ENCODE results near the gene ASCL2. TPM values are rescaled to one million over a fixed set of nuclear protein-coding genes. Genes with fewer than 3 reads are reported as not detected.

The ASCL2 gene
- total and polyA plus RNA-seq, 2 experiments from 2014 or later: 5.6 to 7.9 TPM

DNA sequence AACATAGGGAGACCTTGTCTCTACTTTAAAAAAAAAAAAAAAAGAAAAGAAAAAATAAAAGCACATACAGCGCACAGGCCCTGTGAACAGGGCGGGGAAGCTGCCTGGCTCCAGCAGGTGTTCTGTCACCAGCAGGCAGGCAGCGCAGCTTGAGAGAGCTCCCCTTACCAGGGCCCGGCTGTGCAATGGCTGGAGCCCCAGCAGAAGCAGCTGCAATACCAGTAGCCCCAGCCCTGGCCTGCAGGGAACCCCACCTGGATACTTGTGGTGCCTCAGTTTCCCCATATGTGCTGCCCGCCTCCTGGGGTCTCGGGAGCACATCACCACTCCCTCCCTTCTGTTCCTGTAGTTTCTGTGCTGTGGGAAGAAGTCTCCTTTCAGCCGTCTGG is 43.7 kb upstream of the ASCL2 start:
- H3K4me2 ChIP-seq: no peak overlapping the region
- no peaks in the 10 kb centered on the region for H3K9me2 ChIP-seq (replicated peaks; ENCODE audit: insufficient read depth)
- peak overlapping the region; percentile 84 for H3K27ac ChIP-seq
- TF ChIP-seq EZH2phosphoT487 (IDR thresholded peaks at IDR 0.05; ENCODE audit: low read depth, severe bottlenecking, unreplicated experiment): no peak
- TF ChIP-seq, protein P1, sequence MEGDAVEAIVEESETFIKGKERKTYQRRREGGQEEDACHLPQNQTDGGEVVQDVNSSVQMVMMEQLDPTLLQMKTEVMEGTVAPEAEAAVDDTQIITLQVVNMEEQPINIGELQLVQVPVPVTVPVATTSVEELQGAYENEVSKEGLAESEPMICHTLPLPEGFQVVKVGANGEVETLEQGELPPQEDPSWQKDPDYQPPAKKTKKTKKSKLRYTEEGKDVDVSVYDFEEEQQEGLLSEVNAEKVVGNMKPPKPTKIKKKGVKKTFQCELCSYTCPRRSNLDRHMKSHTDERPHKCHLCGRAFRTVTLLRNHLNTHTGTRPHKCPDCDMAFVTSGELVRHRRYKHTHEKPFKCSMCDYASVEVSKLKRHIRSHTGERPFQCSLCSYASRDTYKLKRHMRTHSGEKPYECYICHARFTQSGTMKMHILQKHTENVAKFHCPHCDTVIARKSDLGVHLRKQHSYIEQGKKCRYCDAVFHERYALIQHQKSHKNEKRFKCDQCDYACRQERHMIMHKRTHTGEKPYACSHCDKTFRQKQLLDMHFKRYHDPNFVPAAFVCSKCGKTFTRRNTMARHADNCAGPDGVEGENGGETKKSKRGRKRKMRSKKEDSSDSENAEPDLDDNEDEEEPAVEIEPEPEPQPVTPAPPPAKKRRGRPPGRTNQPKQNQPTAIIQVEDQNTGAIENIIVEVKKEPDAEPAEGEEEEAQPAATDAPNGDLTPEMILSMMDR (IDR thresholded peaks at IDR 0.05; ENCODE audit: poor library complexity): no peak
- no peak for TF ChIP-seq EZH2 (IDR thresholded peaks at IDR 0.05; ENCODE audit: borderline replicate concordance)
- no peaks in the 10 kb centered on the region for H3K9me3 ChIP-seq (ENCODE audit: low read depth)
- peaks cover 13% of the 10 kb centered on the region for H3K4me1 ChIP-seq (ENCODE audit: insufficient read depth)
- no peak overlapping the region for H2AFZ ChIP-seq
- DNase-seq (ENCODE audit: low spot score): no peak
- H4K20me1 ChIP-seq (ENCODE audit: insufficient read depth, poor library complexity, severe bottlenecking): no peaks in the 10 kb centered on the region
- H3K36me3 ChIP-seq (replicated peaks; ENCODE audit: insufficient read depth, low read depth): no peaks in the 10 kb centered on the region
- WGBS (ENCODE audit: low lambda C conversion rate, missing lambda C conversion rate): 95% methylated on average over 7 of the region's 7 CpGs
- H3K27me3 ChIP-seq: no peaks in the 10 kb centered on the region
- H3K79me2 ChIP-seq: no peaks in the 10 kb centered on the region
- no peak overlapping the region for H3K4me3 ChIP-seq

DNA sequence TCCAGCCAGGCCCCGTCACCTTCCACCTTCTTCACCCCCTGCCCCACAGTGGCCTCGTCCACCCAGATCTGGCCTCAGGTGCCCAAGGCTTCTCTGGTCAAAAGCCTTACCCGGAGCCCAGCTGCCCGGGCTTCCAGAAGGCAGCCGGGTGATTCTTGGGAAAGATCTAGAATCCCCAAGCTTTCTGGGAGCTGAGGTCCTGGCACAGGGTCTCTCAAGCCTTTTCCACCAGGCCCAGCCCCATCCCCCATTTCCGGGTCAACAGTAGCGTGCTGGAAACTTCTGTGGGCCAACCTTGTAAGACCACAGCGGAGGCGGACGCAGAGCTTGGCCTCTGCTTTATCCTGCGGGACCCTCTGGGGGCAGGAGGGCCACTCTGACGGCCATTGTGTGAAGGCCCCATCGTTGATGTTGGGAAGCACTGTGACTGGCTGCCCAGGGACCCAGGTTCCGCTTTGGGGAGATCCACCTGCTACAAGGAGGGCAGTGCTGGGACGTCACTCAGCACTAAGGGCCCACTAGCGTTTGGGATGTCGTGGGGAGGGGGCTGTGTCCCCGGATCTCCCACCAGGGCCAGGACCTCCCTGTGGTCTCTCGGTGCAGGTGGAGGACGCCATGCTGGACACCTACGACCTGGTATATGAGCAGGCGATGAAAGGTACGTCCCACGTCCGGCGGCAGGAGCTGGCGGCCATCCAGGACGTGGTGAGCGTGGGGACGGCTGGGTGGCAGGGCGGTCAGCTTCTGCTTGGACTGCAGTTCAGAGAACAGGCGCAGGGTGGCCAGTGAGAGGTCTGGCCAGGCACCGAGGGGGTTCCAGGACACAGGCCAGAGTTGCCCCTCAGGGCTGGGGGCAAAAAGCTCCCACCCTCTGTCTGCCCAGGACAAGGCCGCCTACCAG is 42.9 kb upstream of the ASCL2 start:
- no peak overlapping the region for H2AFZ ChIP-seq
- H3K79me2 ChIP-seq: no peaks in the 10 kb centered on the region
- no peaks in the 10 kb centered on the region for H3K9me2 ChIP-seq (replicated peaks; ENCODE audit: insufficient read depth)
- TF ChIP-seq EZH2phosphoT487 (IDR thresholded peaks at IDR 0.05; ENCODE audit: low read depth, severe bottlenecking, unreplicated experiment) (no peak), EZH2 (IDR thresholded peaks at IDR 0.05; ENCODE audit: borderline replicate concordance) (no peak)
- TF ChIP-seq, protein P1 (IDR thresholded peaks at IDR 0.05; ENCODE audit: poor library complexity): no peak
- peaks cover 13% of the 10 kb centered on the region for H3K4me1 ChIP-seq (ENCODE audit: insufficient read depth)
- H3K36me3 ChIP-seq (replicated peaks; ENCODE audit: insufficient read depth, low read depth): no peaks in the 10 kb centered on the region
- DNase-seq (ENCODE audit: low spot score): no peak
- H4K20me1 ChIP-seq (ENCODE audit: insufficient read depth, poor library complexity, severe bottlenecking): no peaks in the 10 kb centered on the region
- no peaks in the 10 kb centered on the region for H3K27me3 ChIP-seq
- H3K27ac ChIP-seq: no peak overlapping the region
- 93% methylated on average over 33 of the region's 34 CpGs for WGBS (ENCODE audit: low lambda C conversion rate, missing lambda C conversion rate)
- H3K4me3 ChIP-seq: no peak overlapping the region
- no peak overlapping the region for H3K4me2 ChIP-seq
- H3K9me3 ChIP-seq (ENCODE audit: low read depth): no peaks in the 10 kb centered on the region

DNA sequence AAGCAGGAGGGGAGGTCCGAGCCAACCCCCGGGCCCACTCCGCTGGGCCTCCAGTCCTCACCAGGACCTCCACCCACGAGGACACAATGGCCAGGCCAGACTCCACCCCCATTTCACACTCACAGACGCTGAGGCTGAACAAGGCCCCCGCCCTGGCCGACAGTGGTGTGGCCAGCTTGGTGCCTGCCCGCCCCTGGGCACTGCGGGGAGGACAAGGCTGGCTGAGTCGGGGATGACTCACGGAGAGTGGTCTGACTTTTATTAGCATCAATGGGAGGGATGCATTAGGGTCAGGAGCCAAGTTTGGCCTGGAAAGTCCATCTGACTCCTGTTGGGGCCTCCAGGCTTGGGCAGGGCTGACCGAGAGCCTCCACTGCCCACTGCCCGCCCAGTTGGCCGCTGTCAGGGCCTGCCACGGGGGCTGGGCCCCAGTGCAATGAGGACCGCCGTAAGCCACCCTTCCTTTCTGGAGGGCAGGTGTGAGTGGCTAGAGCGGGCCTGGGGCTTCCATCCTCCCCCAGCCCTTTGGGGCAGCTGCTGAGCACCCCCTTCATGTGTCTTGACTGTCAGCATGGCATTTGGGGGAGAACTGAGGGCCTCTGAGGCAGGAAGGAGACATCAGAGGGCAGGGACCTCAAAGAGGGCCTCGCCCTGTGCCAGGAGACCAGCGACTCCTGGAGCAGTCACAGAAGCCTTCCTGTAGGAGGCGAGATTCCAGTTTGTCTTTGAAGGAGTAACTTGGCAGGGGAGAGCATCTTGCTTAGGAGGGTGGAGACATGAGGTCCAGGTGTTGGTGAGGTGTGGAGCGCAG is 42.0 kb upstream of the ASCL2 start:
- Histone ChIP-seq H3K9me3 (ENCODE audit: low read depth) (no peaks in the 10 kb centered on the region), H2AFZ (no peak overlapping the region)

More for the DNA sequence above, 42.0 kb upstream of the ASCL2 start:
- H3K4me1 ChIP-seq (ENCODE audit: insufficient read depth): peaks cover 13% of the 10 kb centered on the region
- H3K27ac ChIP-seq: no peak overlapping the region
- 85% methylated on average over 22 of the region's 22 CpGs for WGBS (ENCODE audit: low lambda C conversion rate, missing lambda C conversion rate)
- H3K36me3 ChIP-seq (replicated peaks; ENCODE audit: insufficient read depth, low read depth): no peaks in the 10 kb centered on the region
- H4K20me1 ChIP-seq (ENCODE audit: insufficient read depth, poor library complexity, severe bottlenecking): no peaks in the 10 kb centered on the region
- H3K79me2 ChIP-seq: no peaks in the 10 kb centered on the region
- no peak overlapping the region for H3K4me3 ChIP-seq
- no peaks in the 10 kb centered on the region for H3K9me2 ChIP-seq (replicated peaks; ENCODE audit: insufficient read depth)
- DNase-seq (ENCODE audit: low spot score): no peak
- H3K4me2 ChIP-seq: no peak overlapping the region
- no peak for TF ChIP-seq EZH2phosphoT487 (IDR thresholded peaks at IDR 0.05; ENCODE audit: low read depth, severe bottlenecking, unreplicated experiment)
- no peak for TF ChIP-seq EZH2 (IDR thresholded peaks at IDR 0.05; ENCODE audit: borderline replicate concordance)
- TF ChIP-seq, protein P1 (IDR thresholded peaks at IDR 0.05; ENCODE audit: poor library complexity): no peak
- no peaks in the 10 kb centered on the region for H3K27me3 ChIP-seq

Measured in hepatocyte (in vitro differentiated cells).